KG1 (cell line): ENCODE results near the gene LECT2.

Experiments
- DNase-seq: peaks from one replicate; lab custom pipeline; 2025; lab: John Stamatoyannopoulos, UW

Gene LECT2

DNA sequence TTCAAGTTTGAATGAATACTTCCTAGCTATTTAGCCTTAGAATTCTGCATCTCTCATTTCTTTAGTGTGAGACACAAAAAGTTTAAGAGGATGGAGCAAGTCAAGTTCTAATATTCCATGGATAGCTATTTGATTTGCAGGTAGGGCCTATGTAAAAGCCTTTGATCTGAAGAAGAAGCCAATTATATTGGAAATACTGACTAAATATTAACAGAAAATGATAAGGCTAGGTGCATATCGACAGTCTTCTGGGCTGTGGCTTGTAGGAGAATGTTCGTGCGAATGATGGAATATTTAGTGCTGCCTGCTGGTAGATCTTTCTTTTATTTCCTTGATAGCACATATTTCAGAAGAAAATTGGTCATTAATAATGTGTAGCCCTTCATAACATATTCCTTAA is at the start of gene LECT2:
Gene LECT2, minus strand, starts transcription at position 85 of the 400 bp plus-strand sequence. CDS start 150 bp downstream, outside the sequence.
- DNase-seq = no peak

DNA sequence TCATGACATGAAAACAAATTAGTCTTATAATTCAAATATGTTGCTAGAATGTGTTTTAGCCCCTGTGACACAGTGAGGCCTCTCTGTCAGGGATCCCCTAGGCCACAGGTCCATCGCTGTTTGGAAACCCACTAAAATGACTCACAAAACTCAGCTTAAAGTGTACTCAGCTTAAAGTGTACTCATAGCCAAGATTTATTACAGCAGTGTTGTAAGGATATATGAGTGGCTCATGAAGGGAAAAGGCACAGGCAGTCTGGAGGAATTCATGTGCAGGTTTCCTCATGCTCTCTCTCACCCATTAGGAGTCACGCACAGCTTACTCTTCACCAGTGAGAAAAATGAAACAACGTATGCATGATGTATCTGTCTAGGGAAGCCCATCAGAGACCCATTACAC is 49.7 kb upstream of the LECT2 start:
- DNase-seq = no peak

DNA sequence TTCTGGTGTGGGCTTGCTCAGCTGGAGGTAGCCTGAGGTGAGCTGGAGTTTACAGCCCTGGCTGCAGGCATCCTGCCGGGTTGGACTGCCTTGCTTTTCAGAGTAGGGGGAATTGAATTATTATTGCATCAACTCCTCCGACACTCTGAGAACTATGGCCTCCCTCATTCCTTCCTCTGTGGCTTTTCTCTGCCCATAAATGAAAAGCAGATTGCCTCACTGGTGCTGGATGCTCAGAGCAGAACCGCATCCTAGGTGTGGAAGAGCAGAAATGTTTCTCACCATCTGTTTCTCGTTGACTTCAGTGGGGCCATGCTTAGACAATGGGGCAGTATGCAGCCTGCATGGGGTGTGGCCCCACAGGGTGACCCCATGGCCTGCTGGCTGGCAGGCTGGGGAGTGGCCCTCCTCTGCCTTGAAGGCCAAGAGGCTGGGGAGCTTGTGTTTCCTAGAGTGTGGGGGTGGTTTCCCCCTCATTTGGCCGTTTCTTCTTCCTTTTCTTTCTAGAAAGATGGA is 46.7 kb upstream of the LECT2 start:
- DNase-seq = no peak

DNA sequence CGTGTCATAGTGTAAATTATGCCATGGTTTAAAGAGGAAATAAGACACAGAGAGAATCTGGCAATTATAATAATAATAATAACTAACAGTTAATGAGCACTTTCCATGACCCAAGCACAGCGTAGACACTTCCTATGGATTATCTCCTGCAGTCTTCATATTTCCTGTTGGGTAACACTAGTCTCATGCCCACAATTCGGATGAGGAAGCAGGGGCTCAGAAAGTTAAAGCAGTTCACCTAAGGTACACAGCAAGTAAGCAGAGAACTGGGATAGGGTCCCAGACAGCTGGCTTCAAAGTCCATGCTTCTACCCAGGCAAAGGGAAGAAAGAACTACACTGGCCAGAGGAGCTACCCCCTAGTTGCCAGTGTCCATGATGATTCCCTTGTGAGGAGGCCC is 46.1 kb upstream of the LECT2 start:
- DNase-seq = no peak

DNA sequence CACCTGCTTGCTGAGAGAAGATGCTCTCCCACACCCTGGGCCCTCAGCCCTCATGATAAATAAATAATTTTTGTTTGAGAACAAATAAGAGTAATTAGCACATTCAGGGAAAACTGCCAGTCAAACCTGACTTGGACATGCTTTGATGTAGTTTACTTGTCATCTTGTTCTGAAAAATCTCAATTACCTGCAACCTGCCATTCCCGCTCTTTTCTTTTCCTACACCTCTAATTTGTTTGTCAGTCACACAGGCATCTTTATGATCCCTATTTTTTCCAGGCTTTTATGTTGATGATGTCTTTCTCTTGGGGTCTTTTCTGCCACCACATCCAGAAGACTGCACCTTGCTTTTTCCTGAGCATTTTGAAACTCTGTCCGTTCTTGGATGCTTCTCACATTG is 45.4 kb upstream of the LECT2 start:
- no peak for DNase-seq

DNA sequence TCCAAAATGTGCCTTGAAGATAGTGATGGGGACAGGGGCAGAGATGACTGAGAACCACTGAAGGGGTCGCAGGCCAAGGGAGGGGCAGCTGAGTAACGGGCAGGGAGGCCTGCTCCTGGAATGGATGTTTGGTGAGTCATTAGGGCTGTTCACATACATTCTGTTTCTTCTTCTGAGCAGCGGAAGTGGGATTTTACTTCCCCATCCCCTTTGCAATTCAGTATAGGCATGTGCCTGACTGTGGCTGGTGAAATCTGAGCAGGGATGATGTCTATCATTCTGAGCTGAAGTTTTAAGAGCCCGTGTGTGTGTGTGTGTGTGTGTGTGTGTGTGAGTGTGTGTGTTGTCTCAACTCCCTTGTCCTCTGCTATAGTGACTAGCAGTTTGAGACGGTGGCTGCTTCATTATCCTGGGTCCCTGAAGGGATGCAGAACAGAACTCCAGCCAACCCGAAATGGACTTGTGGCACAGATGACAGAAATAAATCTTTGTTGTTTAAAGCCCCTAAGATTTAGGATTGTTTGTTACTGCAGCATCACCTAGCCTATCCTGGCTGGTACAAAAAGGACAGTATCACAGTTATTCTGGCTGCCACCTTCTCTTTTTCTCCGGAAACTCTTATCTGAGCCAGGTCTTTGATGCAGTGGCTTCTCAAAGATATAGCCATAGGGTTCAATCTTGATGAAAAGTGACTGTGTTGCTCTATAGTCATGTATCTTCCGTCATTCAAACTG is 44.8 kb upstream of the LECT2 start:
- no peak for DNase-seq

DNA sequence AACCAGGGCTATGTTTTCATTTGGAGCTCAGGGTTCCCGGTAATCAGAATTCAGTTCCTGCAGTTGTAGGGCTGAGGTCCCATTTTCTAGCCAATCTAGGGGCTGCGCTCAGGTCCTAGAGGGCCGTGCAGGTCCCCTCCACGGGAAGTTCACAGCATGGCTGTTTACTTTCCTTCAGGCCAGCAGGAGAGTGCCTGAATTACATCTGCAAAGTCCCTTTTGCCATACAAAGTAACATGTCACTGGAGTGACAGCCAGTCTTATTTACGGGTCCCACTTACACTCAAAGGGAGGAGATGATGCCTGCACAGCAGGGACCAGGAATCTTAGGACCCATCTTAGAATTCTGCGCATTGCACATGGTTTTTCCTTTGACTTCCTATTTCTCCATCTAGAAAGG is 44.1 kb upstream of the LECT2 start:
- DNase-seq = no peak

DNA sequence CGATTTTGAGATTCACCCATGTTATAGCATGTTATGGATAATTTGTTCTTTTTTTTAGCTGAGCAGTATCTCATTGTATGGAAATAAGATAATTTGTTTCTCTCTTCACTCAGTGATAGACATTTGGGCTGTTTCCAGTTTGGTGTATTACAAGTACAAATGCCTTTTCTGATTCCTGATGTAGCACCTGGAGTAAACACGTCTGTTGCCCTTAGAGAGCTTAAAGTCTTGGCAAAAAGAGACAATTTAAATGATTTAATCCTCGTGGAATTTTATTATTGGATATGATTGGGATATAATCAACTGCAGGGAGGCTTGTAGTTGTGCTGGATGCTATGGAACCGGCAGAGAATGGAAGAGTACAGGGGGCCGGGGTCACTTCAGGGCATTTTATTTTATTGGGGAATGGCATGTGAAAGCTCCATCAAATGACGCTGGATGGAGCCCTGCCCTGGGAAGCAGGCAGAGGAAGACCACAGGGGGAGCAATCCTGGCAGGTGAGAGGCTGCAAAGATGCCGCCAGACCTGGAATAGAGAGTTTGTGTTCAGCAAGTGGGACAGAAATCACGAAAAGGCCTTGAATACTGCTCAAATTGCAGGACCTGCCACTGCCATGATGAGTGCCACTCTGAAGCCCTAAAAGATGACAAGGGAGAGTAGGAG is 43.0 kb upstream of the LECT2 start:
- DNase-seq = no peak

DNA sequence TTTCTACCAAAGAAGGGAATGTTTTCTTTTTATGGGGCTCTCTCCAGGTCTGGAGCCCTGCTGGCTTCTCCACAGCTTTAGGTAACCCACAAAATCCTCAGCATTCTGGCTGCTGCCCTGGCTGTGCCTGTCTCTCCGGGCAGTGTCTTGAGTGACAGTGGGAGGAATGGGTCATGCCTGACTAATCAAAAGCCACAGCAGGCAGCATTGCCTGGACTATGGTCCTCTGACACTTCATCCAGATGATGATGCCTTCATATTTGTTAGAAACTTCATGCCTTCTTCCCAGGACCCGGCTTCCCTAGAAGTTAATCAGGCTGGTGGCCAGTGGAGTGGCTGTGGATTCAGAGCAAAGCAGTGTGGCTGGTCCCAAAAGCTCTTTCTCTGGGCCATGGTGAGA is 41.8 kb upstream of the LECT2 start:
- DNase-seq = no peak

DNA sequence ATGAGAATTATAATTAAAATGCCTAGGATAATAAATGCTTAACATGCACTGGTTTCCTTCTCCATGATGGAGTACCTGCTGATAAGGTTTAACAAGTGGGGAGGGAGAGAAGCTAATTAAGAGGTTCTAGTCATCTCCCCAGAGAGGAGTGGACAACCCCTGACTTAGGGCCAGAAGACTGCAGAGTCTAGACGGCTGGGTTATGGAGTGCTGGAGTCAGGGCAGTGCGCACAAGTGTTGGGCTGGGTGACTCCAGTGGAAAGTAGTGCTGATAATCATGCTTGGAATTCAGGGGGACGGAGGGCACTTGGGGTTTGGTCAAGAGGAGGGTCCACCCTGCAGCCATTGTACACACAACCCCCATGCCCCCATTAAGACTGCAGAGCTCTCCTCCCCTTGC is 41.2 kb upstream of the LECT2 start:
- DNase-seq = no peak

DNA sequence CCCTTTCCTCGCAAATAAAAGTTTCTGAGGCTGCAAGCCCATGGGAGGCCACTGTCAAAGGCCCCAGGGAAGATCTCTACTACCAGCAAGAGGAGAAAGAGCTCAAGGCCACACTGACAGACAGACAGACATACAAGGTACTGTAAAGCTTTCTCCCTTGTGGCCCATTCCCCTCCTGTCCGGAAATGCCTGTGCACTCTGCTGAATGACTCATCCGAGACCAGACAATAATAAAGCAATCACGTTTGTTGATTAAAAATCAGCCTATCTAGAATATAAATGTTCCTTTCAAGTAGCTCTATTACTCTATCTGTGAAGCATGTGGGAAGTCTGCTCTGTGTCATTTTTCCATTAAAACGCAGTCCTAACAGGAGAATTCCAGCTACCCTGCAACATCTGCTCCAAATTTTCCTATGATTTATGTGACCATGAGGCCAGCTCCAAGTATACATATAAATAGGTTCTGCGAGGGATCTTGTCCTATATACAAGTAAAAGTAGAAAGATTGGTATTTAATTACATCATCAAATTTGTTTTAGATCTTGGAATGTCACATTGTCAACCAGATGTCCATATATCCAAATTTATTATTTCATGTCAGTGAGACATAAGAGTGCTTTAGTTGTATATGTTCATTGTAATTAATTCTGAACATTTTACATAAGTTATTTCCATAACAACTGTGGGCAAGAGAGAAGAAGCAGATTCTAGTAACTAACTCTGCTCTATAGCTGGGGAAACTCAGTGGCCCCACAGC is 39.3 kb upstream of the LECT2 start:
- no peak for DNase-seq

DNA sequence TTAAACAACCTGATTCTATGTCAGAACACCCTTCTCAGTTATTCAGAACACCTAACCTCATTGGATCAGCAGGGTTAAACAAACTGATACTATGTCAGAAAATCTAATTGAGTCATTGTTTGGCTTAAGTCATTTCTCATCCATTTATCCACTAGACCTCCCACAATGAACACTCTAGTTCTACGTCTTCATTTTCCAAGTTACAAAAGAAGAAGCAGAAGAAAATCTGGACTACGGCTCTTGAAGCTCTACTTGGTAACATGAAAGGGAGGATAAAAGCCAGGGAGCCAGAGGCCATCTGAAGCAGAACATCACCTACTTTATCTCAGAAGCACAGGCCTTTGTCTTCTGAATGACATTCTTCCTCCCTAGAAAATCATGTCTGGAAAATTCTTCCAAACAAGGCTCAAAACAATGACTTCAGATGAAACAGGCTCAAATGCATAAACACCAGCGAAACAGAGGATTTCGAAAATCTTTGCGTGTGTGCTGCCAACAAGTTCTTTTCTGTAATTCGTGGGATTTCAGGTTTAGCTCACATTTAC is 38.6 kb upstream of the LECT2 start:
- no peak for DNase-seq

DNA sequence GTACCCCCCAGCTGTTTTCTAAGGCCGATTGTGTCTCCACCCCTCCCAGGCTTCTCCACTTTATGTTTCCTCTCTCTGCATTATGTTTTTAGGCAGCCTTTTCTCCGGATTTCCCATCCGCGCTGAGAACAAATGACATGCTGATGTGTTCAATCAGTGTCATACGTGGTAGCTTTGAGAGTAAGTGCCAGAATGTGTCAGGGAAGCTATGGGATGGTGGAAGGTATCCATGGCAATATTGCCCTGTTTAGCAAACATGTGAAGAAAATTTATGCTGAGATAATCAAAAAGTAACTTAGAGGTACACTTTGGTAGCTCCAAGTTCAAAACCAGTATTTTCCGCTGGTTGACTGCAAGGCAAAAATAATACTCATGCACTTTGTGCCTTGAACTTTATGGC is 36.6 kb upstream of the LECT2 start:
- no peak for DNase-seq

DNA sequence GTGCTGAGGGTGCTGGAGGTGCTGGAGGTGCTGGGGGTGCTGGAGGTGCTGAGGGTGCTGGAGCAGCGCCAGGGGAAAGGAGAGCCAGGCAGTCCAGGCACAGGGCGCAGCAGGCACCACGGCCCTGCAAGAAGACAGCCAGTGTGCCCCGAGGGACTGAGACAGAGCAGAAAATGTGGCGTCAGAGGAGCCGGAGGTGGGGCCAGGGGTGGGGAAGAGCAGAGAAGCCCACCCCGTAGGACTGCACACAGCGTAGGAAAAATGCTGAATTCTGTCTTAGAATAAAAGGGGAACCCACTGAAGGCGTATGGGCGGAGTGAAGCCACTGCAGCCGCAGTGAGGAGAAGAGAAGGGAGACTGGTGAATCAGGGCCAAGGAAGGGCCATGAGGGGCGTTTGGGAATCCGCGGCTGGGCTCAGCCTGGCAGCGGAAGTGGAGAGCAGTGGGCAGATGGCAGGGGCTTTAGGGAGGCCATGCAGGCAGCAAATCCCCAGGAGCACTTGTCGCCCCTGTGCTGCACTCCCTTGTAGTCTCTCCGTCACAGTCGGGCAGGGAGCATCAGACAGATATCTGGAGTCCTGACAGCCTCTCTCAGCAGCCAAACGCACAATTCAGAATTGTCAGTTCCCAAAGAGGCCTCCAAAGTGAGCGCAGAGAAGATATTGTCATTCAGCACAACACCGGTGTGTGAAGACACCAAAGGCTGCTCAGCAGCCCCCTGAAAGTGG is 35.9 kb upstream of the LECT2 start:
- DNase-seq = no peak

DNA sequence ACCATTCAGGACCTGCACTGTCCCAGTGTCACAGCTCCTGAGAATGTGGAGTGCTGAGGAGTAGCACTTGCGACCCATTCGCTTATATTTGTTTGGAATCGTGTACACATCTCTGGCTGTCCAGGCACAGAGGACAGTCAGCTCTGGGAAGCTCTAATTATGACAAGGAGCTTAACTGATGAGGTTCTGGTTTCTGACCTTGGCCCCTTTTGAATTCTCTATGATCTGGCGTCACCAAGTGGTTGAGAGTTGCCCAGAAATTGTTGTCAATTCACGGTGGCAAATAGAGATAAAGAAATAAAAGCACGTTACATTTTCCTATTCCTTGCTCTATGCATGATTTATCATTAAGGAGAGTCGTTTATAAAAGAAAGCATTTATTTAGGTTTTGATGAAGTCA is 34.9 kb upstream of the LECT2 start:
- DNase-seq = no peak

DNA sequence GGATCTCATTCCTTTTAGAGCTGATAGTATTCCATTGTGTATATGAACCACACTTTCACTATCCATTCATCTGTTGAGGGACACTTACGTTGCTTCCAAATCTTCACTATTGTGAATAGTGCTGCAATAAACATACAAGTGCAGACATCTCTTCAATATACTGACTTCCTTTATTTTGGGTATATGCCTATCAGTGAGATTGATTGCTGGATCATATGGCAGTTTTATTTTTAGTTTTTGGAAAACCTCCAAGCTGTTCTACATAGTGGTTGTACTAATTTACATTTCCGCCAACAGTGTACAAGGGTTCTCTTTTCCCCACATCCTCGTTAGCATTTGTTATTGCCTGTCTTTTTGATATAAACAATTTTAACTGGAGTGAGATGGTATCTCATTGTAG is 33.8 kb upstream of the LECT2 start:
- no peak for DNase-seq

DNA sequence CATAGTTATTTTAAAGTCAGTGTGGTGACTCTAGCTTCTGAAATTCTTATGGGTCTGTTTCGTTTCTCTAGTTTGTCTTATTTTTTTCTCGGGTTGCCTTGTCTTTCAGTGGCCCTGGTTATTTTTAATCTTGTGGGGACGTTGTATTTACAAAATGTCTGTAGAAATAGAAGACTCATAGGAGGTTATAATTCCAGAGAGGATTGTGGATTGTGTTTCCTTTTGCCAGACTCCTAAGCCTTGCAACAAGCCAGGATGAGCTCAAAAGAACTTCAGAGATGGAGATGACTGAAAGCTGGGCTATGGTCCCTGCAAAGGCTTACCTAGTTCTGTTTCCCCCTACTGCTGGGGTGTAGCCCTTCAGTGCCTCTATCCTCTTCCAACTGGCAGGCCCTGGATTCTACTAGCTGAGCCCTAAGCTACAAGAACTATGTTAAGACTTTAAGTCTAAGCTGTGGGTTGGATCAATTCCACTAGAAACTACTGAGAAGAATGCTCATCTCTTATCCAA is 32.2 kb upstream of the LECT2 start:
- DNase-seq = no peak

DNA sequence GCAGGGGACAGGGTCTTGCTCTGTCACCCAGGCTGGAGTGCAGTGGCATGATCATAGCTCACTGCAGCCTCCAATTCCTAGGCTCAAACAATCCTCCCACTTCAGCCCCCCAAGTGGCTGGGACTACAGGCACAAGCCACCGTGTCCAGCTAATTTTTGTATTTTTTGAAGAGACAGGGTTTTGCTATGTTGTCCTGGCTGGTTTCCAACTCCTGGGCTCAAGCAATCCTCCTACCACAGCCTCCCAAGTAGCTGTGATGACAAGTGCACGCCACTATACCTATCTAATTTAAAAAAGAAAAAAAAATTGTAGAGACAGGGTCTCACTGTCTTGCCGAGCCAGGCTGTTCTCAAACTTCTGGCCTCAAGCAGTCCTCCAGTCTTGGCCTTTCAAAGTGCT is 31.6 kb upstream of the LECT2 start:
- DNase-seq = no peak

DNA sequence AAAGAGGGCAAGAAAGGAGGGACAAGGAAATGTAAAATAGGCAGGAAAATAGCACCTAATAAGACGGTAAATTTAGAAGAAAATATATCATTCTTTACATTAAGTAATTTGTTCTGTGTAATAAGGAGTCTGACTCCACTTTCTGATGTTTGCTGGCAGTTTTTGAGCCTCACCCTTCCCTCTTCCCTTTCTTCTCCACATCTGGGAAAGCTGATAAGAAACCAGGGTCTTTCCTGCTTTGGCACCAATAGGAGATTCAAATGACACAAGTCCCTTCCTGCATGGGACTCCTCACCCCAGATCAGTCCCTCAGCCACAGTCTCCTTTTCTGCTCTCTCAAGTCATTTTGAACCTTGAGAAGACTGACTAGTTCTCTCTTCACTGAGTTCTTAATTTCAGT is 31.2 kb upstream of the LECT2 start:
- no peak for DNase-seq

DNA sequence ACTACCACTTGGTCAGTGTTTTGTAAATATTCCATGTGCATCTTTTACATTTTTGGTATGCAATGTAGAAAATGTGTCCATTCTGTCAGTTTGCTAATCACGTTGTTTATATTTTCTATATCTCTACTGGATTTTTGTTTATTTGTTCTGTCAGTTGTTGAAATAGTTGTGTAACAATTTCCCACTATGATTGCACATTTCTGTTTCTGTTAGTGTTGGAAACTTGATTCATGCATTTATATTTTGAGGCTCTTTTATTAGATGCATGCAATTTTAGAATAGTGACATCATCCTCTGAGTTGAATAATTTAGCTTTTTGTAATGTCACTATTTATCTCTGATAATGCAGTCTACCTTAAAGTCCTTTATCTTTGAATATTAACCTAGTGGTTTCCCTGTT is 25.8 kb upstream of the LECT2 start:
- DNase-seq = no peak

DNA sequence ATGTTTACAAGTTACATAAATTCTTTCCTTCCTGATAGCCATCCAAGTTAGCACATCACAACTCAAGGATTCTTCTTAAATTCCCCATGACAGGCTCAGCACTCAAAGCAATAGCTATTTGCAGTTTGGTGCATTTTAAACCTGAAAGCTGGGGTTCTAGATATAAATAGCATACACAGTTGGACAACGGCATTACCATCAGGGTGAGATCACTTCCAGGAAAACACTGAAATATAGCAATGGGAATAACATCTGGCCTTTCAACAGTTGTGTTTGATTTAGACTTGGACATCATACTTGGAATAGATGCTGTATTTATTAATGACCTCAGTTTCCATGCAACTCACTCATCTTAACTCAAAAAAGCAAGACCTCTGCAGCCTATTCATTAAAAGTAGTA is 24.7 kb upstream of the LECT2 start:
- no peak for DNase-seq

DNA sequence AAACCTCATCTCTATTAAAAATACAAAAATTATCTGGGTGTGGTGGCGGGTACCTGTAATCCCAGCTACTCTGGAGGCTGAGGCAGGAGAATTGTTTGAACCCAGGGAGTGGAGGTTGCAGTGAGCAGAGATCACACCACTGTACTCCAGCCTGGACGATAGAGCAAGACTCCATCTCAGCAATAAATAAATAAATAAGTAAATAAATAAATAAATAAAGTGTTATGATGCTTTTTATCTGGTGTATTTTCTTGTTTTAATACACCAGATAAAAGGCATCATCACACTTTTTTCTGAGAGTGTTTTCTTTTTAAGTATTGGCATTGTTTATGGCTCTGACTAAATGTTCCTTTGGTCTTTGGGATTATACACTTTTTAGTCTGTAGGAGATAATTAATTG is 24.2 kb upstream of the LECT2 start:
- no peak for DNase-seq
